Subcutaneous abdominal adipose tissue (tissue), 5 donors: ENCODE results near the gene FTO.

Experiments used
- H3K27ac ChIP-seq: one replicate; pipeline ENCODE4 v1.7.0; 2013; ENCODE audit warnings: low read depth, mild to moderate bottlenecking, inconsistent platforms, low read length, moderate library complexity
- H3K27me3 ChIP-seq, 5 donors: one replicate each; pipeline ENCODE4 v1.7.0; 2013; ENCODE audit warnings: low read length in 5 of 5, inconsistent platforms in 1 of 5; ENCODE audit not compliant: control insufficient read depth in 5 of 5, insufficient read depth in 4 of 5
- H3K36me3 ChIP-seq, 5 donors: one replicate each; pipeline ENCODE4 v1.7.0; 2013; ENCODE audit warnings: low read length in 5 of 5; ENCODE audit not compliant: control insufficient read depth in 5 of 5, insufficient read depth in 5 of 5
- H3K4me1 ChIP-seq, 5 donors: one replicate each; pipeline ENCODE4 v1.7.0; 2013; ENCODE audit warnings: low read length in 5 of 5, mild to moderate bottlenecking in 3 of 5, moderate library complexity in 1 of 5; ENCODE audit not compliant: control insufficient read depth in 5 of 5, insufficient read depth in 5 of 5
- H3K4me3 ChIP-seq, 5 donors: one replicate each; pipeline ENCODE4 v1.7.0; 2013; ENCODE audit warnings: low read length in 5 of 5, low read depth in 1 of 5
- H3K9ac ChIP-seq, 5 donors: one replicate each; pipeline ENCODE4 v1.7.0; 2013; ENCODE audit warnings: low read length in 5 of 5, mild to moderate bottlenecking in 4 of 5, moderate library complexity in 3 of 5
- H3K9me3 ChIP-seq, 5 donors: one replicate each; pipeline ENCODE4 v1.7.0; 2013; ENCODE audit warnings: low read length in 5 of 5; ENCODE audit not compliant: control insufficient read depth in 5 of 5
- donor health status: healthy.
- donor health status: healthy.
- donor health status: healthy.
- donor health status: healthy.
- donor health status: healthy.

Gene FTO

GRCh38 chr16:53925526-53925925 lies 221.6 kb downstream of the FTO start:
- peaks cover 0 to 13% (median 5%) of the 10 kb centered on the region in 5 donors for H3K4me1 ChIP-seq
- H3K9me3 ChIP-seq, result no peaks in the 10 kb centered on the region
- no peaks in the 10 kb centered on the region for H3K27me3 ChIP-seq
- no peak overlapping the region for H3K9ac ChIP-seq
- peaks cover 0 to 2% (median 0%) of the 10 kb centered on the region in 5 donors for H3K36me3 ChIP-seq
- H3K4me3 ChIP-seq, result no peak overlapping the region
- H3K27ac ChIP-seq, result peak overlapping the region; percentile 34

DNA sequence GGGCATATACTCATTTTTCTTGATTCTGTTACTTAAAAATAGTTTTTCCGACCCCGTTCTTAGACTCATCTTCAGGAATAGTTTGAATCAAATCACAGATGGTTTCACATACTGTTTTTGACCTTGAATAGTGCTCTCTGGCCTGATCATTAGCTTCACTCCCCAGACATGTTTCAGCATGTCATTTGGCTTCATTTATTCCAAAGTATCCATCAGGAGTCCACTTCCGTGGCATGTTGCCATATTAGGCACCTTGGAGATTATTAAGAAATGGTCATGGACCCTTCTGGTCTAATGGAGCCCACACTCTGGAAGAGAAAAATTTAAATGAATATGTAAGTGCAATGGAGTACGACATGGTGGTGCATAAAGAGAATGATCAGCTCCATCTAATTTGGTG lies 222.3 kb downstream of the FTO start:
- H3K9ac ChIP-seq, result no peak overlapping the region
- peaks cover 0 to 2% (median 0%) of the 10 kb centered on the region in 5 donors for H3K36me3 ChIP-seq
- H3K27ac ChIP-seq, result peak overlapping the region; percentile 34
- H3K4me1 ChIP-seq, result peaks cover 0 to 13% (median 5%) of the 10 kb centered on the region in 5 donors
- H3K27me3 ChIP-seq, result no peaks in the 10 kb centered on the region
- H3K9me3 ChIP-seq, result no peaks in the 10 kb centered on the region
- H3K4me3 ChIP-seq, result no peak overlapping the region

DNA sequence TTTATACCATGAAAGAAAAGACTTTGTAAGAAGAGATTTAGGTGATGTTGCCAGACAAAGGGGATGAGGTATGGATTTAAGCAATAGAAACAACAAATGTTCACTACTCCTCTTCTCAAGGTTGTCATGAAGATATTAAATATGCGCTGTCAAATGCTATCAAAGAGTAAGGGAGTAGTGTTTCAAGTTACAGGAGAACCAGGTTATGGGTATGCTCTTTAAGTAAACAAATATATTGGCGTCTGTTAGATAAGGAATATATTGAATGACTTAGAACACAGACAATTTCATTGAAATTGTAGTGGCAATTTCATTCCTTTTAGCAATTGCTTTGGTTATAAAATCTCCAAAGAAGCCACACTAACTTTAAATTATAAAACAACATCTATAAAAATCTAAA lies 229.0 kb downstream of the FTO start:
- H3K4me1 ChIP-seq, result no peaks in the 10 kb centered on the region
- no peaks in the 10 kb centered on the region for H3K9me3 ChIP-seq
- H3K27me3 ChIP-seq, result no peaks in the 10 kb centered on the region
- no peak overlapping the region for H3K27ac ChIP-seq
- no peak overlapping the region for H3K4me3 ChIP-seq
- H3K9ac ChIP-seq, result no peak overlapping the region
- peaks cover 7 to 20% (median 17%) of the 10 kb centered on the region in 5 donors for H3K36me3 ChIP-seq

DNA sequence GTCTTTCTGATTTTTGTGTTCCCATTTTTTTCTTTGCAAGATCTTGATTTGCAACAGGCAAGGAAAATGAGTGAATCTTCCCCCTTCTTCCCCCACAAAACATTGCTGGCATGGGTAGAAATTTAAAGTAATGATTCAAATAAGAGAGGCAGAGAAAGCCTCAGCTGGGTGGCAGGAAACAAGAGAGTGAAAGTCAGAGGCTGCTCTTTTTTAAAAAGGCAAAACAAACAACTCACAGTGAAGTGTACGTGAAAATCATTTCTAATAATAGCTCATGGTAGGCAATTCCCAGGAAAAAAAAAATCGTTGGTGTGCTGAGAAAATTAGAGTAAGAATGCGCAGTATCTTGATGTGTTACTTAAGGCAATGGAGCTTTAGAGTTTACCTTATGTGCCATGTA lies 229.5 kb downstream of the FTO start:
- no peak overlapping the region for H3K9ac ChIP-seq
- no peak overlapping the region for H3K4me3 ChIP-seq
- H3K36me3 ChIP-seq, result peaks cover 7 to 20% (median 17%) of the 10 kb centered on the region in 5 donors
- no peaks in the 10 kb centered on the region for H3K27me3 ChIP-seq
- no peak overlapping the region for H3K27ac ChIP-seq
- no peaks in the 10 kb centered on the region for H3K4me1 ChIP-seq
- no peaks in the 10 kb centered on the region for H3K9me3 ChIP-seq

GRCh38 chr16:53936052-53936451 lies 232.1 kb downstream of the FTO start:
- no peaks in the 10 kb centered on the region for H3K27me3 ChIP-seq
- no peak overlapping the region for H3K4me3 ChIP-seq

GRCh38 chr16:53936529-53936928 lies 232.6 kb downstream of the FTO start:
- Histone ChIP-seq H3K9ac (no peak overlapping the region), H3K36me3 (peaks cover 7 to 22% (median 17%) of the 10 kb centered on the region in 5 donors), H3K4me3 (no peak overlapping the region), H3K4me1 (no peaks in the 10 kb centered on the region), H3K27me3 (no peaks in the 10 kb centered on the region), H3K27ac (no peak overlapping the region), H3K9me3 (no peaks in the 10 kb centered on the region)

More at GRCh38 chr16:53936052-53936451, 232.1 kb downstream of the FTO start:
- H3K27ac ChIP-seq, result no peak overlapping the region
- H3K9me3 ChIP-seq, result no peaks in the 10 kb centered on the region
- H3K4me1 ChIP-seq, result no peaks in the 10 kb centered on the region
- H3K9ac ChIP-seq, result no peak overlapping the region
- peaks cover 7 to 20% (median 17%) of the 10 kb centered on the region in 5 donors for H3K36me3 ChIP-seq

- H3K9ac ChIP-seq, result no peak overlapping the region
- H3K4me1 ChIP-seq, result no peaks in the 10 kb centered on the region
- no peaks in the 10 kb centered on the region for H3K27me3 ChIP-seq
- no peak overlapping the region for H3K27ac ChIP-seq
- H3K4me3 ChIP-seq, result no peak overlapping the region
- no peaks in the 10 kb centered on the region for H3K9me3 ChIP-seq
- H3K36me3 ChIP-seq, result peaks cover 10 to 26% (median 17%) of the 10 kb centered on the region in 5 donors
Measured at GRCh38 chr16:53937161-53937880, 233.4 kb downstream of the FTO start.

GRCh38 chr16:53944025-53944424 lies 240.1 kb downstream of the FTO start:
- no peak overlapping the region for H3K4me3 ChIP-seq
- H3K9me3 ChIP-seq, result no peaks in the 10 kb centered on the region
- no peaks in the 10 kb centered on the region for H3K4me1 ChIP-seq
- H3K9ac ChIP-seq, result no peak overlapping the region
- no peaks in the 10 kb centered on the region for H3K27me3 ChIP-seq
- H3K36me3 ChIP-seq, result peaks cover 0 to 10% (median 0%) of the 10 kb centered on the region in 5 donors
- no peak overlapping the region for H3K27ac ChIP-seq

GRCh38 chr16:53945996-53946395 lies 242.0 kb downstream of the FTO start:
- Histone ChIP-seq H3K4me3 (no peak overlapping the region), H3K4me1 (peaks cover 0 to 5% (median 0%) of the 10 kb centered on the region in 5 donors), H3K27me3 (no peaks in the 10 kb centered on the region), H3K36me3 (peaks cover 0 to 10% (median 0%) of the 10 kb centered on the region in 5 donors), H3K27ac (no peak overlapping the region), H3K9me3 (no peaks in the 10 kb centered on the region), H3K9ac (no peak overlapping the region)

DNA sequence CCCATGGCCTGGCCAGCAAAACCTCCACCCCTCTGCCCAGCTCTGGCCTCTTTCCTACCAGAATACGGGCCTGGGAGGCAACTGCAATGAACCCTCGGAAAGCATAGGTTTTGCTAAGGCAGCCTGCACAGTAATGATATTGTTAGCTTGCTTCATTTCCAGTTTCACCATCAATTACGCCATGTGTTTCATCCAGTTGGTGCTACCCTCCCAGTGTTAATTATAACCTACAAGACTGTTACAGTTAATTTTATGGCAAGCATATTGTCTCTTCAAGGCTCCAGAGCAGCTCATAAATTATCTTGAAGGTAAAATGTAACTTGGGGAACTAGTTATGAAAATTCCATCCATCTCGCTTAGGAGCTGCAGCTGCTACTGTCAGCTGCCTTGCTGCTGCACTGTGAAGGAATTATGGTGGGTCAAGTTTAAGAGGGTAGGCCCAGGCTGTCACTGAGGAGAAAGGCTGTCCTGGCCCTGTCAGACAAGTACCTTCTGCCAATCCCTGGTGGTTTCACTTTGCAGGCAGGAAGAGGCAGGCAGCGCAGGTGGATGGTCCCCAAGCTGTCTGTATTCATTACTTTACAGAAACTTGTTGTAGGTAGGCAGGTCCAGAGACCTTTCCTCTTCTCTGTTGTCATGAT lies 242.9 kb downstream of the FTO start:
- no peak overlapping the region for H3K4me3 ChIP-seq
- H3K4me1 ChIP-seq, result peaks cover 0 to 5% (median under 1%) of the 10 kb centered on the region in 5 donors
- no peak overlapping the region for H3K9ac ChIP-seq
- no peaks in the 10 kb centered on the region for H3K9me3 ChIP-seq
- H3K27ac ChIP-seq, result no peak overlapping the region
- H3K27me3 ChIP-seq, result no peaks in the 10 kb centered on the region
- H3K36me3 ChIP-seq, result peaks cover 0 to 7% (median 0%) of the 10 kb centered on the region in 5 donors
